Measurements from ENCODE around the gene KRTAP4-8. TPM values are rescaled to one million over a fixed set of nuclear protein-coding genes. Genes with fewer than 3 reads are reported as not detected.
"Not testable (repeated sequence)": the region's sequence is repeated elsewhere in the genome, so short reads cannot be mapped to it uniquely, and the experiment has no call there.

Gene KRTAP4-8
- total and polyA plus RNA-seq, 2 of the 8 experiments (the other 6 are each of a cell fraction or from before 2014, with no cell fraction given), result not detected

DNA sequence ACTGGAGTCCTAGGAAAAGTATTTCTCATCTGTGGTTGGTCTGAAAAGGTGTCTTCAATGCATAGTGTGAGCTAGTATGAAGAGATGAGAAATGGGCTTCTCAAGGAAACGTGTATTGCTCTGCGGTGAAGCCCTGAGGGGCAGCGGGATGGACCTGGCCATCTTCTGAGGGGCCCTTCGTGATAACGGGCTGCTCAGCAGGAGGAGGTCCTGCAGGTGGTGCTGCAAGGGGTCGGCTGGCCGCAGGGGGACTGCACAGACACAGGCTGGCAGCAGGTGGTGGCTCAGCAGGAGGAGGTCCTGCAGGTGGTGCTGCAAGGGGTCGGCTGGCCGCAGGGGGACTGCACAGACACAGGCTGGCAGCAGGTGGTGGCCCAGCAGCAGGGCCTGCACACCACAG, 43.4 kb downstream of the KRTAP4-8 start:
- H2AFZ ChIP-seq (ENCODE audit: low read length); H4K20me1 ChIP-seq (replicated peaks in 1 of 2; ENCODE audit: control insufficient read depth in 1 of 2, insufficient read depth in 2 of 2, low read length in 2 of 2); H3K4me3 ChIP-seq (ENCODE audit: extremely low read depth in 1 of 4, insufficient read depth in 2 of 4, low read depth in 3 of 4, low read length in 4 of 4); H2BK20ac ChIP-seq (ENCODE audit: low read length); H3K4me2 ChIP-seq (ENCODE audit: insufficient read depth in 1 of 2, low read depth in 2 of 2, low read length in 2 of 2); H3K4me1 ChIP-seq (replicated peaks in 1 of 4; ENCODE audit: control insufficient read depth in 3 of 4, insufficient read depth in 4 of 4, low read length in 3 of 4); H3K9ac ChIP-seq (replicated peaks in 1 of 4; ENCODE audit: extremely low read depth in 1 of 4, low read depth in 3 of 4, low read length in 3 of 4); H2BK5ac ChIP-seq (ENCODE audit: low read depth, low read length); H3K4ac ChIP-seq (replicated peaks; ENCODE audit: insufficient read length, low read depth, low read length); H3K27me3 ChIP-seq (replicated peaks in 1 of 4; ENCODE audit: control insufficient read depth in 3 of 4, extremely low read depth in 1 of 4, insufficient read depth in 3 of 4, low read length in 3 of 4); H2BK120ac ChIP-seq (replicated peaks; ENCODE audit: low read depth, low read length); H3K27ac ChIP-seq (ENCODE audit: low read depth, low read length); CTCF ChIA-PET (ENCODE audit: partially characterized antibody); H3K23me2 ChIP-seq (ENCODE audit: low read depth, low read length); POLR2A ChIA-PET (ENCODE audit: partially characterized antibody); H3K9me3 ChIP-seq (ENCODE audit: insufficient read depth in 2 of 2, low read depth in 1 of 2, low read length in 1 of 2); H2BK15ac ChIP-seq (ENCODE audit: low read length); H3K36me3 ChIP-seq (ENCODE audit: control insufficient read depth in 2 of 4, insufficient read depth in 4 of 4, low read length in 3 of 4); H3K14ac ChIP-seq (ENCODE audit: insufficient read length); H3K79me2 ChIP-seq (ENCODE audit: control insufficient read depth in 1 of 2, insufficient read depth in 2 of 2, low read length in 2 of 2); H4K5ac ChIP-seq (ENCODE audit: insufficient read length, low read depth, low read length); H3K56ac ChIP-seq (replicated peaks; ENCODE audit: insufficient read length, low read depth, low read length); H4K91ac ChIP-seq (replicated peaks; ENCODE audit: insufficient read length, low read length); H2BK12ac ChIP-seq (ENCODE audit: low read depth, low read length); H4K8ac ChIP-seq (ENCODE audit: extremely low read depth, insufficient read depth, low read length); H3K18ac ChIP-seq (ENCODE audit: extremely low read depth, low read length); DNase-seq (ENCODE audit: low read depth in 1 of 2, low spot score in 2 of 2); FAIRE-seq; H3K79me1 ChIP-seq (ENCODE audit: low read depth, low read length); H2AK5ac ChIP-seq (ENCODE audit: low read depth, low read length); H3K23ac ChIP-seq (ENCODE audit: insufficient read length): not testable (repeated sequence)
- 99% methylated on average over 7 of the region's 9 CpGs; no CpG with 5 or more reads in 1 of the 2 experiments for WGBS, 2 experiments (ENCODE audit: extremely low coverage in 1 of 2, insufficient coverage in 1 of 2, insufficient read length in 1 of 2, insufficient replicate concordance in 2 of 2, low coverage in 1 of 2, low lambda C conversion rate in 2 of 2, missing lambda C conversion rate in 1 of 2)
